Measurements from ENCODE around the gene CHMP5. TPM values are rescaled to one million over a fixed set of nuclear protein-coding genes. Genes with fewer than 3 reads are reported as not detected.

Gene CHMP5
- polyA plus RNA-seq, 1 of the 3 experiments (the other 2 are of a cell fraction): 88.3 TPM

GRCh38 chr9:33287087-33287490 is 22.2 kb downstream of the CHMP5 start (continued):
- TF ChIP-seq RFX5 (IDR thresholded peaks at IDR 0.05; ENCODE audit: low read length): 0 out of 2 replicates have a peak, but pooled peaks have one; percentile 36
- no peak for TF ChIP-seq TAF1 (IDR thresholded peaks at IDR 0.05; ENCODE audit: borderline replicate concordance, low read depth, low read length)
- TF ChIP-seq NRF1 (IDR thresholded peaks at IDR 0.05; ENCODE audit: low read depth, low read length): no peak
- no peak for TF ChIP-seq EZH2phosphoT487 (IDR thresholded peaks at IDR 0.05; ENCODE audit: borderline replicate concordance, low read depth)
- peak; percentile 82 for TF ChIP-seq CTCF (IDR thresholded peaks at IDR 0.05)
- peak; percentile 64 for TF ChIP-seq SMC3 (IDR thresholded peaks at IDR 0.05; ENCODE audit: low read depth, low read length)
- no peak for TF ChIP-seq USF1 (IDR thresholded peaks at IDR 0.05; ENCODE audit: borderline replicate concordance, low read depth)
- TF ChIP-seq FOXJ3 (CRISPR knock-in tag; IDR thresholded peaks at IDR 0.05): no peak
- TF ChIP-seq MXI1 (IDR thresholded peaks at IDR 0.05; ENCODE audit: low read depth, low read length): no peak
- TF ChIP-seq TCF12 (IDR thresholded peaks at IDR 0.05): peak; percentile 20; the same call in 1 of the 2 replicates
- TF ChIP-seq POLR2AphosphoS5 (IDR thresholded peaks at IDR 0.05; ENCODE audit: low read depth, low read length): no peak
- no peak for TF ChIP-seq RXRA (IDR thresholded peaks at IDR 0.05; ENCODE audit: borderline replicate concordance, low read depth)
- no peak for TF ChIP-seq ELF1 (IDR thresholded peaks at IDR 0.05)

- CTCF ChIA-PET: interaction anchor here (1.0 to 2.2 kb wide), 9 partner anchors 8 to 178 kb away, joined by 3 to 11 read pairs (median 7); partner anchors contain the start of genes BAG1 and CHMP5
- peaks cover 15 to 25% of the 10 kb centered on the region in 2 experiments for H3K36me3 ChIP-seq (replicated peaks in 1 of 2; ENCODE audit: control insufficient read depth in 1 of 2, insufficient read depth in 2 of 2, low read length in 1 of 2)
- no peaks in the 10 kb centered on the region for H3K9me3 ChIP-seq
- H2AFZ ChIP-seq (ENCODE audit: low read depth): no peak overlapping the region
- peaks cover 25% of the 10 kb centered on the region for H3F3A ChIP-seq (replicated peaks; ENCODE audit: insufficient read depth)
- H3K4me3 ChIP-seq (ENCODE audit: low read depth in 2 of 2, low read length in 1 of 2): no peak overlapping the region
- POLR2A ChIA-PET: no interaction called here
- no peaks in the 10 kb centered on the region for H3K27me3 ChIP-seq (ENCODE audit: insufficient read depth)
- 95% methylated on average over 4 of the region's 4 CpGs for WGBS (ENCODE audit: low lambda C conversion rate)
- H3K4me1 ChIP-seq (ENCODE audit: control insufficient read depth in 1 of 2, insufficient read depth in 2 of 2, low read depth in 1 of 2, low read length in 1 of 2): peaks cover 0 to 11% of the 10 kb centered on the region in 2 experiments; a peak in 2 of 4 replicates
- TF ChIP-seq RCOR1 (IDR thresholded peaks at IDR 0.05; ENCODE audit: low read length): no peak
- TF ChIP-seq TEAD4 (IDR thresholded peaks at IDR 0.05; ENCODE audit: borderline replicate concordance, insufficient read depth): no peak
- no peak for TF ChIP-seq PBX3 (IDR thresholded peaks at IDR 0.05)
- TF ChIP-seq FOXJ3 (CRISPR knock-in tag; IDR thresholded peaks at IDR 0.05): no peak
- no peak for TF ChIP-seq EZH2phosphoT487 (IDR thresholded peaks at IDR 0.05; ENCODE audit: borderline replicate concordance, low read depth)
- TF ChIP-seq FOXM1 (IDR thresholded peaks at IDR 0.05; ENCODE audit: low read depth): no peak
- TF ChIP-seq JUND (IDR thresholded peaks at IDR 0.05): no peak
- no peak for TF ChIP-seq FOSL2 (IDR thresholded peaks at IDR 0.05; ENCODE audit: borderline replicate concordance, low read depth)
- no peak for TF ChIP-seq IRF3 (IDR thresholded peaks at IDR 0.05; ENCODE audit: low read depth, low read length)
- no peak for TF ChIP-seq SMC3 (IDR thresholded peaks at IDR 0.05; ENCODE audit: low read depth, low read length)
- no peak for TF ChIP-seq NFIC (IDR thresholded peaks at IDR 0.05; ENCODE audit: borderline replicate concordance)
- no peak for TF ChIP-seq CHD2 (IDR thresholded peaks at IDR 0.05; ENCODE audit: low read length, partially characterized antibody)
- TF ChIP-seq EP300 (IDR thresholded peaks at IDR 0.05; ENCODE audit: borderline replicate concordance in 1 of 2, low read depth in 1 of 2, low read length in 1 of 2): no peak
- H3K27ac ChIP-seq (ENCODE audit: low read depth in 2 of 2, low read length in 1 of 2): no peak overlapping the region
- no peak for DNase-seq
- no peak overlapping the region for H3K9ac ChIP-seq
- H3K9me2 ChIP-seq: no peaks in the 10 kb centered on the region
- H3K4me2 ChIP-seq: no peak overlapping the region
- H4K20me1 ChIP-seq (ENCODE audit: insufficient read depth): no peaks in the 10 kb centered on the region
- H3K79me2 ChIP-seq (ENCODE audit: insufficient read depth): peaks cover 28% of the 10 kb centered on the region
Measured at GRCh38 chr9:33288235-33288634, 23.4 kb downstream of the CHMP5 start.

Measured in SK-N-SH (cell line).